Ascending aorta (tissue), 2 donors: ENCODE measurements around the gene TSPAN18. TPM values are rescaled to one million over a fixed set of nuclear protein-coding genes. Genes with fewer than 3 reads are reported as not detected.

Experiments used
- DNase-seq, 2 donors: peaks; one replicate each; pipeline ENCODE4 v3.0.0-alpha.2; 2019; ENCODE audit warnings: low spot score in 2 of 2
- H3K27ac ChIP-seq, 2 donors: fragments of 200-600 bp; sonication (generic); one replicate each; pipeline ENCODE4 v1.5.1; 2016 to 2017; ENCODE audit warnings: mild to moderate bottlenecking in 1 of 2
- H3K27me3 ChIP-seq: fragments of 200-600 bp; sonication (generic); one replicate; pipeline ENCODE4 v1.5.1; 2017
- H3K36me3 ChIP-seq, 2 donors: fragments of 200-600 bp; sonication (generic); one replicate each; pipeline ENCODE4 v1.5.1; 2016
- H3K4me1 ChIP-seq, 2 donors: fragments of 200-600 bp; sonication (generic); one replicate each; pipeline ENCODE4 v1.5.1; 2016 to 2017; ENCODE audit warnings: mild to moderate bottlenecking in 1 of 2
- H3K4me3 ChIP-seq, 2 donors: fragments of 200-600 bp; sonication (generic); one replicate each; pipeline ENCODE4 v1.5.1; 2016 to 2017; ENCODE audit warnings: mild to moderate bottlenecking in 1 of 2
- H3K9me3 ChIP-seq, 2 donors: fragments of 200-600 bp; sonication (generic); one replicate each; pipeline ENCODE4 v1.5.1; 2016
- intact Hi-C: fragments of 100-400 bp; cut with DNase I; formaldehyde crosslinking; loops from one replicate; pipeline ENCODE4 v1.15.1; 2023
- total RNA-seq: library from RNA; depleted of rRNA; stranded (reverse); fragments of >200 nt; gene quantifications from one replicate; pipeline ENCODE4 v1.1.0, GENCODE V29; 2016
- TF ChIP-seq, protein P1 (sequence below), 3 experiments: fragments of 200-600 bp in 2 of 3; fragments of 450-650 bp in 1 of 3; sonication (generic) in 2 of 3; IDR thresholded peaks; one replicate each; pipeline ENCODE4 v1.5.1; 2016 to 2019; ENCODE audit warnings: antibody characterized with exemption in 3 of 3, mild to moderate bottlenecking in 1 of 3, moderate library complexity in 1 of 3

Gene TSPAN18
- total RNA-seq, 1 donor from 2014 or later = 21.3 TPM

DNA sequence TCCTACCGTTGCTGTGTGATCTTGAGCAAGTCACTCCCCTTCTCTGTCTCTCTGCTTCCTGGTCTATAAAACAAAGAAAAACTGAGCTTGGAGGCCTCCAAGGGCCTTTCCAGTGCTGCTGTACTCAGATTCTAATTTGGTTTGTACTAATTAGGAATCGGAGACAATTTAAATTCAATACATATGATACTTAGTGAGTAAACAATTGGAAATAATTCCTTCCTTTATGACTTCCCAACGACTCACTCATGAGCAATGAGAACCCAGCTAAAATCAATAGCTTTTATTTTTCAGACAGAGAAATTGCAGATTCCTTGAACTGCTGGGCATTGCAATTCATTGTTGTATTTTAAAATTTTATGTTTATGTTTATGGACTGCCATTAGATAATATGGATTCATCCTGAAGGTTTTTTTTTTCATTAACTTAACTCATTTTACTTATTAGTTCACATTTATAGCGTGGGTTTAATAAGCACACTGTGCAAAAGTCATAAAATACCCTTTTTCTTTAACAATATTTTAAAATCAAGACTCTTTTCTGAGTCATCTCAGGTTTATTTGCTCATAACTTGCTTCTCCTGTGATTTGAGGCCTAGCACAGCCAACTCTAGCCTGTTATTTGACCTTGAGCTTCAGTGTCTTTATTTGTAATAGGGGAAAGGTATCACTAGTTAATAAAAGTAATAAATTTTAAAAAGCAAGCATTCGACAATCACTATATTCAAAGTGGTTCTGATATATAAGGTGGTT lies 128.2 kb downstream of the TSPAN18 start:
- H3K4me1 ChIP-seq = no peaks in the 10 kb centered on the region
- H3K36me3 ChIP-seq = no peaks in the 10 kb centered on the region
- no peak overlapping the region for H3K27ac ChIP-seq

DNA sequence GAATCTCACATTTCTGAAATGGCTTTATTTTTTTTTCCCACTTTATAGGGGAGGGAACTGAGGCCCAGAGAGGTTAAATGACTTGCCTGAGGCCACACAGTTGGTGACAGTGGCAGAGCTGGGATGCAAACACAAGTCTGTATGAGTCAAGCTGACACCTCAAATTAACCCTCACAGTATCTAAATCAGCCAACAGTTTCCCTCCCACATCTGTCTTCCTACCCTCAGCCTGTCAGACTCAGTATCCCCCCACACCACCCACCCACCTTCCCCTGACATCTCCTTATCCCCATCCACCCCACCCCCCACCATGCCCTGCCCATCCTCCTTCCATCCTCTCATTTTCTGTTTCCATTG lies 128.7 kb downstream of the TSPAN18 start:
- no peaks in the 10 kb centered on the region for H3K9me3 ChIP-seq
- intact Hi-C loops = no loop called here
- no peaks in the 10 kb centered on the region for H3K27me3 ChIP-seq
- no peak for DNase-seq
- H3K4me3 ChIP-seq = no peak overlapping the region
- H3K27ac ChIP-seq = no peak overlapping the region
- TF ChIP-seq, protein P1, sequence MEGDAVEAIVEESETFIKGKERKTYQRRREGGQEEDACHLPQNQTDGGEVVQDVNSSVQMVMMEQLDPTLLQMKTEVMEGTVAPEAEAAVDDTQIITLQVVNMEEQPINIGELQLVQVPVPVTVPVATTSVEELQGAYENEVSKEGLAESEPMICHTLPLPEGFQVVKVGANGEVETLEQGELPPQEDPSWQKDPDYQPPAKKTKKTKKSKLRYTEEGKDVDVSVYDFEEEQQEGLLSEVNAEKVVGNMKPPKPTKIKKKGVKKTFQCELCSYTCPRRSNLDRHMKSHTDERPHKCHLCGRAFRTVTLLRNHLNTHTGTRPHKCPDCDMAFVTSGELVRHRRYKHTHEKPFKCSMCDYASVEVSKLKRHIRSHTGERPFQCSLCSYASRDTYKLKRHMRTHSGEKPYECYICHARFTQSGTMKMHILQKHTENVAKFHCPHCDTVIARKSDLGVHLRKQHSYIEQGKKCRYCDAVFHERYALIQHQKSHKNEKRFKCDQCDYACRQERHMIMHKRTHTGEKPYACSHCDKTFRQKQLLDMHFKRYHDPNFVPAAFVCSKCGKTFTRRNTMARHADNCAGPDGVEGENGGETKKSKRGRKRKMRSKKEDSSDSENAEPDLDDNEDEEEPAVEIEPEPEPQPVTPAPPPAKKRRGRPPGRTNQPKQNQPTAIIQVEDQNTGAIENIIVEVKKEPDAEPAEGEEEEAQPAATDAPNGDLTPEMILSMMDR (IDR thresholded peaks at IDR 0.05) = no peak
- no peaks in the 10 kb centered on the region for H3K36me3 ChIP-seq
- no peaks in the 10 kb centered on the region for H3K4me1 ChIP-seq

More for the DNA sequence above, 128.2 kb downstream of the TSPAN18 start:
- intact Hi-C loops = no loop called here
- Histone ChIP-seq H3K4me3 (no peak overlapping the region), H3K9me3 (no peaks in the 10 kb centered on the region), H3K27me3 (no peaks in the 10 kb centered on the region)
- TF ChIP-seq, protein P1 (IDR thresholded peaks at IDR 0.05) = no peak
- no peak for DNase-seq

DNA sequence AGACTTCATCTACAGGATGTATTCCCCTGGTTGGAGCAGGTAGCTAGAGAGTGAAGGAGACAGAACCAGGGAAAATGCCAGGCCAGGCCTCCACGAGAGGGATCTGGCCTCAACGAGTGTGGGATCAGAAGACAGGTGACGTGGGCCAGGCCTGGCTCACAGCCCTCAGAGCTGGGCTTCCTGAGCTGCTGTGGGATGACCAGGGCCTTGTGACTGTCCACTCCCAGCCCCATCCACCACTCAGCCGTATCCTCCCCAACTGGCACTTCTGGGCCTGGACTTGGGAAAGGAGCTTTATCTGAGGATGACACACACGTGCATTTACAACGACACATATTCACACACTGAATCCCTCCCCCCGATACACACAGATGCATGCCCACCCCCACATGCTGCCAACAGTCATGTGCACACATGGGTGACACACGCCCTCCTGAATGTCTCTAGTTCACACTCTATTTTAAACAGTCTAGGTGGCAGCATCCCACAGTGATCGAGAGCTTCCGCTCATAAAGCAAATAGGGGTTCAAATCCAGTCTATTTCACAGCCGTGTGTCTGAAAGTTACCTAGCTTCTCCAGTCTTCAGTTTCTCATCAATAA lies 130.8 kb downstream of the TSPAN18 start:
- no peak overlapping the region for H3K27ac ChIP-seq
- H3K4me1 ChIP-seq = peaks cover 6 to 9% of the 10 kb centered on the region in 2 donors
- H3K9me3 ChIP-seq = no peaks in the 10 kb centered on the region
- TF ChIP-seq, protein P1 (IDR thresholded peaks at IDR 0.05) = no peak
- H3K36me3 ChIP-seq = no peaks in the 10 kb centered on the region
- no peak overlapping the region for H3K4me3 ChIP-seq
- no peaks in the 10 kb centered on the region for H3K27me3 ChIP-seq
- intact Hi-C loops = loop anchor here (2.0 kb wide), 1 partner anchor 15 kb away; no protein-coding TSS in a partner anchor
- no peak for DNase-seq

DNA sequence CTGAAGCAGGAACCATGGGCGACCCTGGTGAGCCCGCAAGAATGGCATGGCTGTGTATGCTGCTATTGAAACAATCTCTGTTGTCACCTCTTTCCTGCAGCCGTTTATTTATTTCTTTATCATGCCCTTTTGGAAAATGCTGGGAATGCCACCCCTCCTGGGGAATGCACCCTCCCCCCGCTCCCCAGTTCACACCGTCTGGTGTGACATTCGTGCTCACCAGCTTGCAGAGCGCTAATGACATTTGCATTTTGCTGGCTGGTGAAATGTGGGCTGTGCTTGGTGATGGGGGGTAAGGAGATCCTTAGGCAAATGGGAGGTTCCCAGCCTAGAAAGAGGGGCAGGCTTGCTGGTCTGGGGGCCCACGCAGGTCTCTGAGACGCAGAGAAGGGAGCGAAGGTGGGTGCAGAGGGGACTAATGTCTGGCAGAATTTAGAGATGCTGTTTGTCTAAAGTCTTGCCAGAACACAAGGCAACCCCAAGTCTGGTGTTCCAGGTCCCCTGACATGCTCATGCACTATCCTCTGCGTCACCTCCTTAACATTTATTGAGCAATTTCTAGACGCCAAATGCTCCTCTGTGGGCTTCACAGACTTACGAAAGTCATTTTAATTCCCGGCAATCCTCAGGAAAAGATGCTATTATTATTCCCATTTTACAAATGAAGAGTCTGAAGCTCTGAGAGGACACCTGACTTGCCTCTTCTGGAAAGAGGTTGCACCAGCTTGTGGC lies 132.2 kb downstream of the TSPAN18 start:
- no peaks in the 10 kb centered on the region for H3K27me3 ChIP-seq
- no peak overlapping the region for H3K27ac ChIP-seq
- TF ChIP-seq, protein P1 (IDR thresholded peaks at IDR 0.05) = no peak
- intact Hi-C loops = no loop called here
- no peaks in the 10 kb centered on the region for H3K9me3 ChIP-seq
- peaks cover 7 to 12% of the 10 kb centered on the region in 2 donors for H3K4me1 ChIP-seq
- H3K4me3 ChIP-seq = no peak overlapping the region
- no peaks in the 10 kb centered on the region for H3K36me3 ChIP-seq
- DNase-seq = no peak

DNA sequence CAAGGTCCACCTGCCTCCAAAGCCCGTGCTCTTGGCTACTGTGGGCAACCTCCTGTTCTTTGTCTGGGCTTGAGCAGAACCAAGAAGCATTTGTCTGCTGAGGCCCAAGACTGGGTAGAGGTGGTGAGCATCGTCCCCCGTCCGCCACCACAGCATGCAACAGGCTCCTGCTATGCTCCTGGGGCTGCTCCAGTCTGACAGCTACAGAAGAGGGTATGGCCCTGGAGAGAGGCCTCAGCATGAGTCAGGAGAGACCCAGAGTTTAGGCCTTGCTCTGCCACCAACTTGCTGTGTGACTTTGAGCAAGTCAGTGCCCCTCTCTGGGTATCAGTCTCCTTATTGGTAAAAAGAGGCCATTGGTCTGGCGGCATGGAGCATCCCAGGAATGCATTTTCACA lies 132.8 kb downstream of the TSPAN18 start:
- H3K4me1 ChIP-seq = peaks cover 7 to 12% of the 10 kb centered on the region in 2 donors
- intact Hi-C loops = no loop called here
- H3K36me3 ChIP-seq = no peaks in the 10 kb centered on the region
- DNase-seq = no peak
- no peak overlapping the region for H3K4me3 ChIP-seq
- no peaks in the 10 kb centered on the region for H3K27me3 ChIP-seq
- TF ChIP-seq, protein P1 (IDR thresholded peaks at IDR 0.05) = no peak
- no peak overlapping the region for H3K27ac ChIP-seq
- no peaks in the 10 kb centered on the region for H3K9me3 ChIP-seq
